GM10847 (cell line): Measurements from ENCODE around the gene SNRPB.

Experiments used
- POLR2A ChIP-seq: IDR thresholded peaks from 2 replicates; pipeline ENCODE4 v1.6.1; 2011; ENCODE audit not compliant: insufficient read length; ENCODE audit errors: extremely low read depth

SNRPB gene

DNA sequence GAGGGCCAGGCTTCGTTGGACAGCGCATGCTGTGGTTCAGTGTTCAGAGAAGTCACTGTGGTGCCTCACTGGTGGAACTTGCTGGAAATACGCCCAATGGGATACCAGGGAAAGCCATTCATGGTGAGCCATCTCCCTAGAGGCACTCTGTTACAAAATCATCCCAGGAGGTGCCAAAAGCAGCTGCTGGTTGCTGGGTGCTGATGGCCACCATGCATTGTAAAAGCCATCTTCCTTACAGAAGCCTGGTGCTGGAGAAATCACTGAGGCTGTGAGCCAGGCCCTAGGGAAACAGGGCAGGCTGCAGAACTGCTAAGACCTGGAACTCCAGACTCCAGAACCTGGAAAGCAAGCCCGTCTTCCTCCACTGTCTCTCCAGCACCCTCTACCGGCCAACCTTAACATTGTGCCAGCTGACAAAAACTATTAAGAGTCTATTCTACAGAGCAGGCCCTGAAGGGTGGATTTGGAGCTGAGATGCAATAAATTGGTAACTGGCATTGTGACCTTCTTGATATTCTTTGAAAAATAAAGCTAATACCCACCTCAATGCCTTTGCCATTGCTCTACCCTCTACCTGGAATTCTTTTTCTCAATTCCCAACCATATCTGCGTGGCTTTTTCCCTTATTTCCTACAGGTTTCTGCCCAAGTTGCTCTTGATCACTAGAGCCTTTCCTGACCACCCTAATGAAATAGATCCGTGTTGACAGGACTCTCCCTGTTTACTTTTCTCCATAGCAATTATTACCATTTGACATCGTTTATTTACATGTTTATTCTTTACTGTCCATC is 18.5 kb downstream of the SNRPB start:
- TF ChIP-seq POLR2A = no peak

GRCh38 chr20:2451422-2451821 is 19.2 kb downstream of the SNRPB start:
- TF ChIP-seq POLR2A = no peak

- no peak for TF ChIP-seq POLR2A
Observed at GRCh38 chr20:2449386-2449785, 21.2 kb downstream of the SNRPB start.

DNA sequence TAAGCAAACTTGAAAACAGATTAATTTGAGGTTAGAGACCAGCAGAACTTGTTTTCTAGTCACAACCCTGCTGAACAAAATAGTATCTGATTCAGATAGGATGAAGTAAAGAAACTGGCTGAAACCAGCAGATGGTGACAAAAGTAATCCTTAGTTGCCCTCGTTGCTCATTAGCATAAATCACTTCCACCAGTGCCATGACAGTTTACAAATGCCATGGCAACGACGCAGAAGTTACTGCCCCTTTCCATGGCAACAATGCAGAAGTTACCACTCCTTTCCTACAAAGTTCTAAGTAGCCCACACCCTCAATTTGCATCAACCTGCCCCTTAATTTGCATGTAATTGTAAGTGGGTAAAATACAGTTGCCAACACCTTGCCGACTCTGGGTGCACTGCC is 23.7 kb downstream of the SNRPB start:
- no peak for TF ChIP-seq POLR2A

DNA sequence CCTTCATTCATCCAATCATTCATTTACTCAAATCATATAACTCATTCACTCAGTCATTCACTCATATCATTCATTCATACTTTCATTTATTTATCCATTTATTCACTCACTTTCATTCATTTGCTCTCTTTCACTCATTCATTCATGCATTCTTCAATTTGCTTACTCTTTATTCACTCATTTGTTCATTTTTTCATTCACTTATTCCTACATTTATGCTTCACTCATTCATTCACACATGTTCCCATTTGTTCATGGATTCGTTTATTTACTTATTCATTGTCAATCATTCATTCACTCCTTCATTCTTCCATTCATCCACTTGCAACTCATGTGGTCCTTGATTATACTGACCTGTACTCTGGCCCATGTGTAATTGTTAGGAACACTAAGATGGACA is 39.4 kb downstream of the SNRPB start:
- no peak for TF ChIP-seq POLR2A

DNA sequence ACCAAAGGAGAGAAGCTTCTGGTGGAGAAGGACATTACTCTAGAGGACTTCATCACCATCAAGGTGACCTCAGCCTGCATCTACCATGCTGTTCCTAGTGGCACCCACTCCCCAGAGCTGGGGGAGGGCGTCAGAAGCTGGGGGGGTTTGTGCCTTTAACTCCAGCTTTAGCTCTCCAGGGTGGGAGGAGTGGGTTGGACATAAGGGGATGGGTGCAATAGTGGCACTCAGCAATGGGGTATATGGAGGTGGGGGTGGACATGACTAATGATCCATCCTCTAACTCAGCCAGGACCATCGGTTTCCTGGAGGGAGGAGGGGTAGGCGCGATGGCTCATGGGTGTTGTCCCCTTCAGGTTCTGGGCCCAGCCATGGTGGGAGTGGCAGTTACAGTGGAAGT is 40.1 kb downstream of the SNRPB start:
- TF ChIP-seq POLR2A = no peak

GRCh38 chr20:2429051-2429450 is 41.5 kb downstream of the SNRPB start:
- no peak for TF ChIP-seq POLR2A

DNA sequence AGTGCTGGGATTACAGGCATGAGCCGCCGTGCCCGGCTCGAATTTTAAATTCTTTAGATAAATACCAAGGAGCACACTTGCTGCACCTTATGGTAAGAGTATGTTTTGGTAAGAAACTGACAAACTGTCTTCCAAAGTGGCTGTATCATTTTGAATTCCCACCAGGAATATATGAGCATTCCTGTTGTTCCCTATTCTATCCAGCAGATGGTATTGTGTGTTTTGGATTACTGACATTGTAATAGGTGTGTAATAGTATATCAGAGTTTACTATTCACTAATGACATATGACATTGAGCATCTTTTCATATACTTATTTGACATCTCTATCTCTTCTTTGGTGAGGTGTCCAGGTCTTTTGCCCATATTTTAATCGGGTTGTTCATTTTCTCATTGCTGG is 49.3 kb downstream of the SNRPB start:
- no peak for TF ChIP-seq POLR2A

DNA sequence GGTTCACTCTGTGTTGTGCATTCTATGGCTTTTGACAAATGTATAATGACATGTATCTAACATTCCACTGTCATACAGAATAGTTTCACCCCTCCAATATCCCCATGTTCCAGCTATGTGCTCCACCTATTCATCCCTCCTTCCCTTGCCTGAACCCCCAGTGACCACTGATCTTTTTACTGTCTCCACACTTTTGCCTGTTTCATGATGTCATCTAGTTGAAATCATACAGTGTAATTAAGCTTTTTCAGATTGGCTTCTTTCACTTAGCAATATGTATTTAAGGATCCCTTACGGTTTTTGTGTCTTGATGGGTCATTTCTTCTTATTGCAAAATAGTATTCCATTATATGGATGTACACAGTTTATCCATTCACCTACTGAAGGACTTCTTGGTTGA is 50.1 kb downstream of the SNRPB start:
- TF ChIP-seq POLR2A = no peak

DNA sequence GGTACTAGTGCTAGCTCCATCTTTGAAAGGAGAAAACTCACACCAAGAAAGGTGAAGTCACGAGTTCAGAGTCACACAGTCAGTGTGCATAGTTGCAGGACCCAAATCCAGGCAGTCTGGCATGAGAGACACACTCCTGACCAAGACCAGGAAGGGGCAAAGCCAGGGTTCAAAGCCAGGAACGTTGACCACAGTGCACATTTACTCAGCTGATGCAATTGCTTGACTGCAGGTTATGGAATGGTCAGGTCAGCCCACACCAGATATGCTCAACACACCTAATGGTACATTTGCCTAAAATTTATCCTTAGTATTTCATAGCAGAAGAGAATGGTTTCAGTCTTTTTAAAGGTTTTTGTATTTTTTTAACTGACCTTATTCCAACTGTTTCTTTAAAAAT is 52.2 kb downstream of the SNRPB start:
- TF ChIP-seq POLR2A = no peak

DNA sequence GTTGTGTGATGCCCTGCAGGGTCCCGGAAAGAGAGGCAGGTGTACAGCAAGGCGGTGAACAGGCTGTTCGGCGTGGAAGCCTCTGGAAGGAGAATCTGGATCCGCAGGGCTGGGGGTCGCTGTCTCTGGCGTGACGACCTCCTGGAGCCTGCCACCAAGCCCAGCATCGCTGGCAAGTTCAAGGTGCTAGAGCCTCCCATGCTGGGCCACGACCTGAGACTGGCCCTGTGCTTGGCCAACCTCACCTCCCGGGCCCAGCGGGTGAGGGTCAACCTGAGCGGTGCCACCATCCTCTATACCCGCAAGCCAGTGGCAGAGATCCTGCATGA is 53.4 kb downstream of the SNRPB start:
- TF ChIP-seq POLR2A = no peak

GRCh38 chr20:2416541-2417212 is 53.9 kb downstream of the SNRPB start:
- TF ChIP-seq POLR2A = no peak
